Upper lobe of left lung (tissue), 6 donors: ENCODE data around the gene RFESD. TPM values are rescaled to one million over a fixed set of nuclear protein-coding genes. Genes with fewer than 3 reads are reported as not detected.
"Not testable (repeated sequence)": the region's sequence is repeated elsewhere in the genome, so short reads cannot be mapped to it uniquely, and the experiment has no call there.

ENCODE experiments used
- ATAC-seq, 2 donors: fragments of 200-7000 bp; cut with Tn5 transposase; one replicate each; pipeline ENCODE4 v1.9.1; 2022; ENCODE audit warnings: mild to moderate bottlenecking in 2 of 2, moderate library complexity in 2 of 2; ENCODE audit not compliant: low FRiP score in 2 of 2
- DNase-seq, 2 donors: peaks; one replicate each; pipeline ENCODE4 v3.0.0-alpha.2; 2019 to 2020
- H3K27ac ChIP-seq, 4 donors: fragments of 200-600 bp; sonication (generic); one replicate each; pipeline ENCODE4 v1.5.1; 2016 to 2019
- H3K27me3 ChIP-seq, 4 donors: fragments of 200-600 bp; sonication (generic); one replicate each; pipeline ENCODE4 v1.5.1; 2017 to 2019
- H3K36me3 ChIP-seq, 4 donors: fragments of 200-600 bp; sonication (generic); one replicate each; pipeline ENCODE4 v1.5.1; 2016 to 2019
- H3K4me1 ChIP-seq, 4 donors: fragments of 200-600 bp; sonication (generic); one replicate each; pipeline ENCODE4 v1.5.1; 2018 to 2019
- H3K4me3 ChIP-seq, 4 donors: fragments of 200-600 bp; sonication (generic); one replicate each; pipeline ENCODE4 v1.5.1; 2017 to 2019; ENCODE audit warnings: mild to moderate bottlenecking in 2 of 4, moderate library complexity in 1 of 4
- H3K9me3 ChIP-seq, 4 donors: fragments of 200-600 bp; sonication (generic); one replicate each; pipeline ENCODE4 v1.5.1; 2018 to 2019
- CTCF ChIP-seq, 6 experiments: fragments of 450-650 bp in 4 of 6; fragments of 200-600 bp in 2 of 6; sonication (generic) in 2 of 6; IDR thresholded peaks; one replicate each; pipeline ENCODE4 v1.5.1; 2016 to 2019; ENCODE audit warnings: antibody characterized with exemption in 6 of 6
- EP300 ChIP-seq, 4 donors: sonication (generic); formaldehyde crosslinking; IDR thresholded peaks; one replicate each; pipeline ENCODE4 v1.5.1; 2017; ENCODE audit warnings: antibody characterized with exemption in 4 of 4, control low read depth in 2 of 4
- POLR2A ChIP-seq, 4 donors: fragments of 450-650 bp; IDR thresholded peaks; one replicate each; pipeline ENCODE4 v1.5.1; 2016 to 2017; ENCODE audit warnings: antibody characterized with exemption in 4 of 4, mild to moderate bottlenecking in 2 of 4
- POLR2AphosphoS5 ChIP-seq, 2 donors: sonication (generic); formaldehyde crosslinking; IDR thresholded peaks; one replicate each; pipeline ENCODE4 v1.5.1; 2017; ENCODE audit warnings: antibody characterized with exemption in 2 of 2
- WGBS, 2 donors: methylation state at CpG; one replicate each; pipeline ENCODE4 v1.1.5; 2017 to 2018; 5-methylcytosine and 5-hydroxymethylcytosine counted together
- total RNA-seq, 6 donors: library from RNA; depleted of rRNA in 4 of 6; stranded (reverse); fragments of >200 nt in 4 of 6; gene quantifications; one replicate each; pipeline versions ENCODE4 v1.1.0 to v1.2.1, GENCODE V29; 2016 to 2021
- donor health status: DM: no; HTN: no; CAD: no; lungs with moderate emphysema.
- donor health status: DM: no; HTN: yes; CAD: no; lungs with severe emphysema.

The RFESD gene
- total RNA-seq, 6 donors from 2014 or later, result 1.0 to 6.8 (median 1.8) TPM

GRCh38 chr5:95699337-95699736 lies 52.8 kb downstream of the RFESD start:
- Histone ChIP-seq H3K27ac (no peak overlapping the region), H3K27me3 (no peaks in the 10 kb centered on the region), H3K9me3 (no peaks in the 10 kb centered on the region), H3K36me3 (no peaks in the 10 kb centered on the region), H3K4me3 (no peak overlapping the region), H3K4me1 (no peaks in the 10 kb centered on the region)
- DNase-seq, result no peak
- WGBS, 2 donors, result 100% methylated on average over 1 of the region's 1 CpG
- TF ChIP-seq CTCF (IDR thresholded peaks at IDR 0.05), result no peak
- no peak for ATAC-seq

DNA sequence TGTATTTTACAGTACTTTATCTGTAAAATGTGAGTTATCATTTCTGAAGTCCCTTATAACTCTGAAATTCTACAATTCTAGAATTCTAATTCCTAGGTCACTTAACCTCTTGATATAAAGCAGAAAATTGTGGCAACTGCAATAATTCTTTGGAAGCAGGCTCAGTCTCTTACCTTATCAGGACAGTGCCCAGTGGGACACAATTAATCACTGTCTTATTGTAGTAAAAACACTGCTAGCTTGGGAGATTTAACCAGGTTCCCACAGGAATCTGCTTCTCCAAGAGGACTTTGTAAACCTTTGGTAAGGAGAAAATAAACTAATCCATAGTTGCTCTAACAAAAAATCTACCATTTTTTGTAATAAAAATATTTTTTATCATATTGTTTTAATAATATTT lies 54.5 kb downstream of the RFESD start:
- Histone ChIP-seq H3K4me1 (no peaks in the 10 kb centered on the region), H3K27me3 (no peaks in the 10 kb centered on the region), H3K27ac (no peak overlapping the region), H3K36me3 (no peaks in the 10 kb centered on the region), H3K4me3 (no peak overlapping the region), H3K9me3 (no peaks in the 10 kb centered on the region)
- no peak for TF ChIP-seq POLR2AphosphoS5 (IDR thresholded peaks at IDR 0.05)
- no peak for TF ChIP-seq EP300 (IDR thresholded peaks at IDR 0.05)
- no peak for TF ChIP-seq POLR2A (IDR thresholded peaks at IDR 0.05)
- TF ChIP-seq CTCF (IDR thresholded peaks at IDR 0.05), result no peak
- DNase-seq (no peak), ATAC-seq (no peak)

- no peak overlapping the region for H3K27ac ChIP-seq
- ATAC-seq, result no peak
- no peak overlapping the region for H3K4me3 ChIP-seq
- no peak for TF ChIP-seq EP300 (IDR thresholded peaks at IDR 0.05)
- no peak for TF ChIP-seq CTCF (IDR thresholded peaks at IDR 0.05)
- no peak for TF ChIP-seq POLR2AphosphoS5 (IDR thresholded peaks at IDR 0.05)
- no peak for TF ChIP-seq POLR2A (IDR thresholded peaks at IDR 0.05)
- no peaks in the 10 kb centered on the region for H3K9me3 ChIP-seq
- no peak for DNase-seq
- 63 to 76% methylated on average over 1 of the region's 1 CpG for WGBS, 2 donors
- no peaks in the 10 kb centered on the region for H3K36me3 ChIP-seq
- H3K4me1 ChIP-seq, result no peaks in the 10 kb centered on the region
- H3K27me3 ChIP-seq, result no peaks in the 10 kb centered on the region
These were observed 57.6 kb downstream of the RFESD start for GRCh38 chr5:95704150-95704549.

DNA sequence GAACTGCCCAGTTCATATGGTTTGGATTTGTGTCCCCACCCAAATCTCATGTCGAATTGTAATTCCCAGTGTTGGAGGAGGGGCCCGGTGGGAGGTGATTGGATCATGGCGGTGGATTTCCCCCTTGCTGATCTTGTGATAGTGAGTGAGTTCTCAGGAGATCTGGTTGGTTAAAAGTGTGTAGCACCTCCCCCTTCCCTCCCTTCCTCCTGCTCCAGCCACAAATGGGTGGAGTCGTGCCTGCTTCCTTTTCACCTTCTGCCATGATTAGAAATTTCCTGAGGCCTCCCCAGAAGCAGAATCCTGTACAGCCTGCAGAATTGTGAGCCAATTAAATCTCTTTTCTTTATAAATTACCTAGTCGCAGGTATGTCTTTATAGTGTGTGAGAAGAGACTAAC lies 59.6 kb downstream of the RFESD start:
- not testable (repeated sequence) for H3K36me3 ChIP-seq, H3K4me1 ChIP-seq, DNase-seq, H3K4me3 ChIP-seq, H3K27me3 ChIP-seq, H3K9me3 ChIP-seq, ATAC-seq, H3K27ac ChIP-seq
- 83 to 92% methylated on average over 5 of the region's 5 CpGs for WGBS, 2 donors

DNA sequence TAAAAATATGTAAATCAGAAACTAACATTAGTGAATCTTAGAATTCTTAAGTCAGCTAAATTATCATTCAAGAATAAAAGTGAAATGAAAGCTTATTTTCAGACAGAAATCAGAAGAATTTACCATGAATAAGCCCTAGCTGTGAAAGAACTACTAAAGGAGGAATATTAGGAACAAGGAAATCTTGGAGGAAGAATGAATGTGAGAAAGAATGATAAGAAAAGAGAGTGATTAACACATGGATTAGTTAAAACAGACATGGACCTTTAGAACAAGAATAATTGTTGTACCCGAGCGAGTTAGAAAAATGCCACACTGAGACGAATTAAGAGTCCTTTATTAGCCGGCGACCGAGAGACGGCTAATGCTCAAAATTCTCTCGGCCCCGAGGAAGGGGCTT lies 60.5 kb downstream of the RFESD start:
- no peaks in the 10 kb centered on the region for H3K36me3 ChIP-seq
- no peaks in the 10 kb centered on the region for H3K27me3 ChIP-seq
- no peak overlapping the region for H3K4me3 ChIP-seq
- DNase-seq, result no peak
- ATAC-seq, result no peak
- no peaks in the 10 kb centered on the region for H3K9me3 ChIP-seq
- H3K27ac ChIP-seq, result no peak overlapping the region
- no peaks in the 10 kb centered on the region for H3K4me1 ChIP-seq
- 79 to 85% methylated on average over 9 of the region's 9 CpGs for WGBS, 2 donors
- no peak for TF ChIP-seq EP300 (IDR thresholded peaks at IDR 0.05)
- no peak for TF ChIP-seq POLR2A (IDR thresholded peaks at IDR 0.05)
- TF ChIP-seq POLR2AphosphoS5 (IDR thresholded peaks at IDR 0.05), result no peak
- no peak for TF ChIP-seq CTCF (IDR thresholded peaks at IDR 0.05)

Other genes starting within 250 kb of the RFESD start
- 100 to 1,000 TPM in 1 of 6 donors, 10 to 100 TPM in 5; 42.5 to 101 (median 54.0) TPM for gene SKIC3, start 91.8 kb upstream of the RFESD start, total RNA-seq
- gene ARSK, start 91.7 kb upstream of the RFESD start, total RNA-seq, result 10 to 100 TPM in 1 of 6 donors, 1 to 10 TPM in 5; 2.1 to 11.0 (median 3.9) TPM
- gene GPR150, start 26.7 kb upstream of the RFESD start, total RNA-seq, result 1 to 10 TPM in 1 of 6 donors, under 1 TPM in 2, not detected in 3; 0.30 to 2.0 (median 0.74) TPM
- under 1 TPM in 1 of 6 donors, not detected in 5; 0.23 TPM for gene SPATA9, start 36.2 kb downstream of the RFESD start, total RNA-seq
- gene RHOBTB3, start 84.6 kb downstream of the RFESD start, total RNA-seq, result 100 to 1,000 TPM in 1 of 6 donors, 10 to 100 TPM in 5; 42.4 to 104 (median 60.9) TPM
- 10 to 100 TPM; 22.0 to 99.9 (median 78.5) TPM for gene GLRX, start 175.9 kb downstream of the RFESD start, total RNA-seq